Neural progenitor cell (in vitro differentiated cells): ENCODE measurements around the gene GLIS1. TPM values are rescaled to one million over a fixed set of nuclear protein-coding genes. Genes with fewer than 3 reads are reported as not detected.

ENCODE experiments used
- DNase-seq: peaks from one replicate; pipeline ENCODE4 v3.0.0-alpha.2; 2016; ENCODE audit warnings: low spot score
- H2AFZ ChIP-seq: fragments of 200-600 bp; sonication (generic); replicated peaks from 2 replicates; pipeline ENCODE4 v1.6.1; 2016; ENCODE audit warnings: antibody characterized with exemption
- H3F3A ChIP-seq: fragments of 200-600 bp; sonication (generic); 2 replicates; pipeline ENCODE4 v1.6.1; 2016; ENCODE audit warnings: antibody characterized with exemption, low read depth
- H3K27ac ChIP-seq: fragments of 200-600 bp; sonication (generic); 2 replicates; pipeline ENCODE4 v1.5.1; 2016; ENCODE audit warnings: mild to moderate bottlenecking
- H3K27me3 ChIP-seq: fragments of 200-600 bp; sonication (generic); 2 replicates; pipeline ENCODE4 v1.6.1; 2016; ENCODE audit warnings: mild to moderate bottlenecking, moderate library complexity
- H3K36me3 ChIP-seq: fragments of 200-600 bp; sonication (generic); 2 replicates; pipeline ENCODE4 v1.5.1; 2016
- H3K4me1 ChIP-seq: fragments of 200-600 bp; sonication (generic); 2 replicates; pipeline ENCODE4 v1.6.1; 2016; ENCODE audit warnings: mixed run types
- H3K4me2 ChIP-seq: fragments of 200-600 bp; sonication (generic); 2 replicates; pipeline ENCODE4 v1.6.1; 2016
- H3K4me3 ChIP-seq: fragments of 200-600 bp; sonication (generic); 2 replicates; pipeline ENCODE4 v1.5.1; 2016
- H3K79me2 ChIP-seq: fragments of 200-600 bp; sonication (generic); 2 replicates; pipeline ENCODE4 v1.6.1; 2016; ENCODE audit warnings: low read depth
- H3K9ac ChIP-seq: fragments of 200-600 bp; sonication (generic); 2 replicates; pipeline ENCODE4 v1.6.1; 2016
- H3K9me3 ChIP-seq: fragments of 200-600 bp; sonication (generic); 2 replicates; pipeline ENCODE4 v1.5.1; 2016; ENCODE audit warnings: low read depth
- H4K20me1 ChIP-seq: fragments of 200-600 bp; sonication (generic); 2 replicates; pipeline ENCODE4 v1.6.1; 2016; ENCODE audit warnings: low read depth
- H3K27ac Mint-ChIP-seq: 3 replicates; pipeline ENCODE4 v1.8.0; 2021; ENCODE audit warnings: mixed read lengths
- H3K27me3 Mint-ChIP-seq: 2 replicates; pipeline ENCODE4 v1.8.0; 2022; ENCODE audit warnings: low read depth, mild to moderate bottlenecking, inconsistent platforms, moderate library complexity, mixed read lengths; ENCODE audit not compliant: insufficient read depth
- H3K36me3 Mint-ChIP-seq: 3 replicates; pipeline ENCODE4 v1.8.0; 2021; ENCODE audit warnings: mixed read lengths
- H3K4me1 Mint-ChIP-seq: 3 replicates; pipeline ENCODE4 v1.8.0; 2021; ENCODE audit warnings: mixed read lengths
- H3K4me3 Mint-ChIP-seq: 3 replicates; pipeline ENCODE4 v1.8.0; 2021; ENCODE audit warnings: mild to moderate bottlenecking, moderate library complexity, mixed read lengths
- H3K9me3 Mint-ChIP-seq: 3 replicates; pipeline ENCODE4 v1.8.0; 2020; ENCODE audit warnings: mixed read lengths
- CTCF ChIP-seq: fragments of 200-600 bp; sonication (generic); IDR thresholded peaks from 2 replicates; pipeline ENCODE4 v1.5.1; 2017; ENCODE audit warnings: antibody characterized with exemption, mild to moderate bottlenecking
- EZH2 ChIP-seq: fragments of 200-600 bp; sonication (generic); IDR thresholded peaks from 2 replicates; pipeline ENCODE4 v1.6.1; 2017; ENCODE audit warnings: antibody characterized with exemption, mild to moderate bottlenecking, moderate library complexity
- EZH2phosphoT487 ChIP-seq: fragments of 200-600 bp; sonication (generic); IDR thresholded peaks from 2 replicates; pipeline ENCODE4 v1.6.1; 2017; ENCODE audit warnings: antibody characterized with exemption
- total RNA-seq: library from RNA; depleted of rRNA; stranded (reverse); fragments of >200 nt; gene quantifications from 2 replicates; pipeline ENCODE4 v1.2.3, GENCODE V29; 2015; ENCODE audit warnings: low replicate concordance

The GLIS1 gene
- total RNA-seq, 1 donor from 2014 or later = not detected

DNA sequence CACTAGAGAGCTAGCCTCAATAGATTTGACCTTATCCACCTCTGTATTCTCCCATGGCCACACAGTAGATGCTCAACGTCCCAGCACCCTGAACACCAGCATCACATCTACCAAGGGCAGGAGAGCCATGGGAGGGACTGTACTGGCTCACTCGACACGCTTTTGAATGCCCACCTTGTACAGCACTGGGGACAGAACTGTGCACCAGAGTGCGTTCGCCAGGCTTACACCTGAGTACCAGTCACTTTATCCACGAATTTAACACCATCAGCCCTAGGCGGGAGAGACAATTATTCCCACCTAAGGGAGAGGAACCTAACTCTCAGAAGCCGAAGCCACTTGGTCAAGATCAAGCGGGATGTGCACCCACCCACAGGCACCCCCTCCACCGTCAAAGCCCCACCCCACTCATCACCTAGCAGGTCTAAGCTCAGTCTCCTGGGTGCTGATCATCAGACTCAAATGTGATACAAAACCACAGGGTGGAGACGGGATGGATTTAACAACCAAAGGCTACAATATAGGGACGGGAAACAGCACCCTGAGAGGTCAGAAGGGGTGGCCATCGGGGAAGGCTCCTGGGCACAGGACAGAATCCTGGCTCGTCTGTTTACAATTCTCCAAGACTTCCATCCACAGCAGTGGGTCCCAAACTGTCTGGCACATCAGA lies 110.5 kb downstream of the GLIS1 start:
- H3K79me2 ChIP-seq = no peaks in the 10 kb centered on the region
- no peak overlapping the region for H3K27ac ChIP-seq
- no peaks in the 10 kb centered on the region for H3K36me3 Mint-ChIP-seq
- no peaks in the 10 kb centered on the region for H4K20me1 ChIP-seq
- no peaks in the 10 kb centered on the region for H3K36me3 ChIP-seq
- no peak overlapping the region for H3K4me3 ChIP-seq
- no peak overlapping the region for H3K4me3 Mint-ChIP-seq
- H3K4me1 Mint-ChIP-seq = peaks cover 4% of the 10 kb centered on the region
- no peak overlapping the region for H3K9ac ChIP-seq
- no peaks in the 10 kb centered on the region for H3F3A ChIP-seq
- no peaks in the 10 kb centered on the region for H3K9me3 ChIP-seq
- TF ChIP-seq EZH2 = no peak
- TF ChIP-seq EZH2phosphoT487 = no peak
- no peak for TF ChIP-seq CTCF
- H3K27me3 Mint-ChIP-seq = peaks cover 2% of the 10 kb centered on the region
- no peak for DNase-seq
- no peak overlapping the region for H2AFZ ChIP-seq
- no peak overlapping the region for H3K27ac Mint-ChIP-seq
- no peak overlapping the region for H3K4me2 ChIP-seq
- no peaks in the 10 kb centered on the region for H3K9me3 Mint-ChIP-seq
- no peaks in the 10 kb centered on the region for H3K27me3 ChIP-seq
- no peaks in the 10 kb centered on the region for H3K4me1 ChIP-seq

GRCh38 chr1:53627666-53628065 lies 111.3 kb downstream of the GLIS1 start:
- no peak overlapping the region for H3K27ac Mint-ChIP-seq
- no peak overlapping the region for H3K27ac ChIP-seq
- H3K36me3 ChIP-seq = no peaks in the 10 kb centered on the region
- H3K36me3 Mint-ChIP-seq = no peaks in the 10 kb centered on the region
- no peak overlapping the region for H3K4me2 ChIP-seq
- H3K27me3 Mint-ChIP-seq = peaks cover 2% of the 10 kb centered on the region
- H3K9ac ChIP-seq = no peak overlapping the region
- no peaks in the 10 kb centered on the region for H3K79me2 ChIP-seq
- no peaks in the 10 kb centered on the region for H3K9me3 Mint-ChIP-seq
- H4K20me1 ChIP-seq = no peaks in the 10 kb centered on the region
- no peaks in the 10 kb centered on the region for H3F3A ChIP-seq
- H3K4me3 ChIP-seq = no peak overlapping the region
- peaks cover 4% of the 10 kb centered on the region for H3K4me1 Mint-ChIP-seq
- H3K4me1 ChIP-seq = no peaks in the 10 kb centered on the region
- no peak overlapping the region for H3K4me3 Mint-ChIP-seq
- no peak overlapping the region for H2AFZ ChIP-seq
- H3K27me3 ChIP-seq = no peaks in the 10 kb centered on the region
- no peak for TF ChIP-seq EZH2
- TF ChIP-seq EZH2phosphoT487 = no peak
- no peak for TF ChIP-seq CTCF
- no peaks in the 10 kb centered on the region for H3K9me3 ChIP-seq
- DNase-seq = no peak

GRCh38 chr1:53627031-53627430 lies 111.9 kb downstream of the GLIS1 start:
- no peaks in the 10 kb centered on the region for H3K27me3 ChIP-seq
- no peaks in the 10 kb centered on the region for H3K4me1 ChIP-seq
- no peaks in the 10 kb centered on the region for H4K20me1 ChIP-seq
- H3K9me3 ChIP-seq = no peaks in the 10 kb centered on the region
- H3K4me3 ChIP-seq = no peak overlapping the region
- H3K9me3 Mint-ChIP-seq = no peaks in the 10 kb centered on the region
- TF ChIP-seq EZH2phosphoT487 (no peak), EZH2 (no peak), CTCF (no peak)
- no peak overlapping the region for H3K4me2 ChIP-seq
- H3K4me3 Mint-ChIP-seq = no peak overlapping the region
- H2AFZ ChIP-seq = peak overlapping the region; percentile 26
- no peaks in the 10 kb centered on the region for H3K79me2 ChIP-seq
- no peaks in the 10 kb centered on the region for H3K36me3 Mint-ChIP-seq
- H3K27me3 Mint-ChIP-seq = peaks cover 3% of the 10 kb centered on the region
- H3K27ac Mint-ChIP-seq = no peak overlapping the region
- H3K4me1 Mint-ChIP-seq = peaks cover 4% of the 10 kb centered on the region
- no peaks in the 10 kb centered on the region for H3F3A ChIP-seq
- no peaks in the 10 kb centered on the region for H3K36me3 ChIP-seq
- no peak for DNase-seq
- H3K9ac ChIP-seq = no peak overlapping the region
- no peak overlapping the region for H3K27ac ChIP-seq
